IMR-90 (cell line): ENCODE measurements around the gene ARNT2. TPM values are rescaled to one million over a fixed set of nuclear protein-coding genes. Genes with fewer than 3 reads are reported as not detected.
A peak's percentile ranks its signal among the peaks of the same experiment; 100 is the strongest.

ENCODE experiments used
- ATAC-seq: fragments of 200-7000 bp; cut with Tn5 transposase; 2 replicates; pipeline ENCODE4 v1.9.1; 2020; ENCODE audit warnings: low read depth, mild to moderate bottlenecking, moderate library complexity
- BruUV-seq: library from RNA; stranded (reverse); fragments of 400-500 nt; replicated peaks from 2 replicates; lab custom pipeline; 2021; lab: Mats Ljungman, UMichigan
- CTCF ChIA-PET: fragments of 300-600 bp; formaldehyde crosslinking; extraction: SDS; loops from one replicate; lab custom pipeline; 2021; ENCODE audit warnings: antibody characterized with exemption; lab: Yijun Ruan, JAX
- POLR2A ChIA-PET: fragments of 300-600 bp; sonication (Branson Sonifier 250); formaldehyde crosslinking; loops from one replicate; lab custom pipeline; 2022; ENCODE audit warnings: antibody characterized with exemption; ENCODE audit not compliant: unreplicated experiment; lab: Charles Lee
- DNase-seq: peaks from one replicate; pipeline ENCODE4 v3.0.0; 2013
- H2AFZ ChIP-seq: replicated peaks from 2 replicates; pipeline ENCODE3; 2013; ENCODE audit warnings: low read length, mild to moderate bottlenecking; ENCODE audit not compliant: poor library complexity
- H2AK5ac ChIP-seq: 2 replicates; pipeline ENCODE4 v1.6.1; 2013; ENCODE audit warnings: low read depth, low read length, inconsistent platforms
- H2AK9ac ChIP-seq: replicated peaks from 2 replicates; pipeline ENCODE3; 2013; ENCODE audit warnings: mild to moderate bottlenecking, low read depth, low read length, moderate library complexity; ENCODE audit not compliant: poor library complexity
- H2BK120ac ChIP-seq: 2 replicates; pipeline ENCODE4 v1.6.1; 2013; ENCODE audit warnings: low read depth, low read length, inconsistent platforms
- H2BK15ac ChIP-seq: 3 replicates; pipeline ENCODE4 v1.6.1; 2013; ENCODE audit warnings: low read depth, low read length, inconsistent platforms
- H2BK20ac ChIP-seq: 2 replicates; pipeline ENCODE4 v1.6.1; 2013; ENCODE audit warnings: low read depth, mild to moderate bottlenecking, inconsistent platforms, low read length, moderate library complexity
- H2BK5ac ChIP-seq: 2 replicates; pipeline ENCODE4 v1.6.1; 2013; ENCODE audit warnings: mild to moderate bottlenecking, low read depth, low read length, inconsistent platforms; ENCODE audit not compliant: poor library complexity, severe bottlenecking
- H3K14ac ChIP-seq: replicated peaks from 2 replicates; pipeline ENCODE4 v1.6.1; 2013; ENCODE audit warnings: low read depth, low read length, inconsistent platforms
- H3K18ac ChIP-seq: 2 replicates; pipeline ENCODE4 v1.6.1; 2013; ENCODE audit warnings: low read depth, low read length, control low read depth
- H3K23ac ChIP-seq: 2 replicates; pipeline ENCODE4 v1.6.1; 2013; ENCODE audit warnings: low read depth, low read length, inconsistent platforms
- H3K27ac ChIP-seq: 2 replicates; pipeline ENCODE4 v1.5.1; 2013; ENCODE audit warnings: mild to moderate bottlenecking, control low read depth, low read length; ENCODE audit not compliant: insufficient read depth
- H3K27me3 ChIP-seq: 2 replicates; pipeline ENCODE4 v1.6.1; 2013; ENCODE audit warnings: low read length; ENCODE audit not compliant: control insufficient read depth, insufficient read depth
- H3K36me3 ChIP-seq: 2 replicates; pipeline ENCODE4 v1.6.1; 2013; ENCODE audit warnings: low read length, mixed read lengths; ENCODE audit not compliant: control insufficient read depth, insufficient read depth
- H3K4ac ChIP-seq: 2 replicates; pipeline ENCODE4 v1.6.1; 2013; ENCODE audit warnings: low read depth, low read length, inconsistent platforms
- H3K4me1 ChIP-seq: 2 replicates; pipeline ENCODE4 v1.6.1; 2013; ENCODE audit warnings: low read length, mixed read lengths; ENCODE audit not compliant: control insufficient read depth, insufficient read depth
- H3K4me2 ChIP-seq: 2 replicates; pipeline ENCODE4 v1.6.1; 2013; ENCODE audit warnings: low read depth, mild to moderate bottlenecking, control low read depth, low read length, moderate library complexity
- H3K4me3 ChIP-seq: 2 replicates; pipeline ENCODE4 v1.5.1; 2013; ENCODE audit warnings: low read depth, mild to moderate bottlenecking, control low read depth, low read length, moderate library complexity; ENCODE audit not compliant: insufficient read depth
- H3K56ac ChIP-seq: 2 replicates; pipeline ENCODE4 v1.6.1; 2013; ENCODE audit warnings: low read length, inconsistent platforms; ENCODE audit not compliant: insufficient read depth; ENCODE audit errors: extremely low read depth
- H3K79me1 ChIP-seq, 2 experiments: 2 replicates each; pipeline ENCODE4 v1.6.1; 2013; ENCODE audit warnings: low read length in 2 of 2, inconsistent platforms in 1 of 2, low read depth in 1 of 2
- H3K9ac ChIP-seq: 2 replicates; pipeline ENCODE4 v1.6.1; 2013; ENCODE audit warnings: low read depth, low read length, control low read depth
- H3K9me1 ChIP-seq: 2 replicates; pipeline ENCODE4 v1.6.1; 2013; ENCODE audit warnings: low read length, inconsistent platforms; ENCODE audit not compliant: insufficient read depth
- H3K9me3 ChIP-seq: 2 replicates; pipeline ENCODE4 v1.6.1; 2013; ENCODE audit warnings: low read length; ENCODE audit not compliant: control insufficient read depth, insufficient read depth
- H4K20me1 ChIP-seq: 2 replicates; pipeline ENCODE4 v1.6.1; 2013; ENCODE audit warnings: low read length, inconsistent platforms; ENCODE audit not compliant: insufficient read depth
- H4K5ac ChIP-seq: 2 replicates; pipeline ENCODE4 v1.6.1; 2013; ENCODE audit warnings: mild to moderate bottlenecking, low read depth, low read length, control low read depth
- H4K8ac ChIP-seq, 2 experiments: 2 replicates each; pipeline ENCODE4 v1.6.1; 2013; ENCODE audit warnings: low read depth in 2 of 2, low read length in 2 of 2, control low read depth in 1 of 2, inconsistent platforms in 1 of 2
- H4K91ac ChIP-seq: 2 replicates; pipeline ENCODE4 v1.6.1; 2013; ENCODE audit warnings: low read depth, low read length, inconsistent platforms; ENCODE audit not compliant: insufficient read depth
- BHLHE40 ChIP-seq: fragments of 150-350 bp; IDR thresholded peaks from 2 replicates; pipeline ENCODE4 v1.6.1; 2016; ENCODE audit warnings: mild to moderate bottlenecking, low read depth, low read length
- CEBPB ChIP-seq: IDR thresholded peaks from 2 replicates; pipeline ENCODE4 v1.6.1; 2012; ENCODE audit warnings: low read depth, low read length, improper control_type of control experiment
- CHD1 ChIP-seq: IDR thresholded peaks from 2 replicates; pipeline ENCODE4 v1.6.1; 2012; ENCODE audit warnings: low read depth, low read length, improper control_type of control experiment
- FOS ChIP-seq: fragments of 150-350 bp; IDR thresholded peaks from 2 replicates; pipeline ENCODE4 v1.6.1; 2016; ENCODE audit warnings: low read depth, low read length
- MAFK ChIP-seq: IDR thresholded peaks from 2 replicates; pipeline ENCODE4 v1.6.1; 2012; ENCODE audit warnings: low read depth, low read length, improper control_type of control experiment
- MAZ ChIP-seq: IDR thresholded peaks from 2 replicates; pipeline ENCODE4 v1.6.1; 2012; ENCODE audit warnings: low read depth, mild to moderate bottlenecking, low read length, improper control_type of control experiment, moderate library complexity, borderline replicate concordance
- POLR2A ChIP-seq: IDR thresholded peaks from 2 replicates; pipeline ENCODE4 v1.6.1; 2012; ENCODE audit warnings: mild to moderate bottlenecking, low read depth, low read length
- RAD21 ChIP-seq: IDR thresholded peaks from 2 replicates; pipeline ENCODE4 v1.6.1; 2012; ENCODE audit warnings: low read length, improper control_type of control experiment
- RCOR1 ChIP-seq: IDR thresholded peaks from 2 replicates; pipeline ENCODE4 v1.6.1; 2012; ENCODE audit warnings: mild to moderate bottlenecking, low read length, improper control_type of control experiment; ENCODE audit not compliant: insufficient replicate concordance
- RFX5 ChIP-seq: IDR thresholded peaks from 2 replicates; pipeline ENCODE4 v1.8.0; 2012; ENCODE audit warnings: low read depth, mild to moderate bottlenecking, low read length, moderate library complexity
- SMC3 ChIP-seq: fragments of 150-350 bp; IDR thresholded peaks from 2 replicates; pipeline ENCODE4 v1.6.1; 2016; ENCODE audit warnings: low read depth, mild to moderate bottlenecking, antibody characterized with exemption, low read length, moderate library complexity
- WGBS, 2 experiments: methylation state at CpG; one replicate each; pipeline versions ENCODE4 v1.1.5 to v1.1.7; 2013; ENCODE audit warnings: missing lambda C conversion rate in 2 of 2; ENCODE audit not compliant: insufficient read length in 1 of 2; ENCODE audit errors: extremely low coverage in 2 of 2; 5-methylcytosine and 5-hydroxymethylcytosine counted together
- dilution Hi-C: fragments of 300-500 bp; cut with HindIII; formaldehyde crosslinking; loops from one replicate; pipeline ENCODE4 v1.14.3; 2018; ENCODE audit warnings: low sequenced_read_pairs; ENCODE audit not compliant: unreplicated experiment
- in situ Hi-C: fragments of 300-500 bp; cut with MboI; formaldehyde crosslinking; loops from 3 replicates; pipeline ENCODE4 v1.14.3; 2019; ENCODE audit warnings: low sequenced_read_pairs, inconsistent platforms, mixed read lengths
- intact Hi-C: fragments of 100-400 bp; cut with micrococcal nuclease; formaldehyde crosslinking; loops from 2 replicates; pipeline ENCODE4 v1.10.0; 2022
- polyA plus RNA-seq, 3 experiments: library from polyadenylated mRNA; depleted of rRNA; stranded (reverse); fragments of >200 nt; gene quantifications; 2 replicates each; pipeline ENCODE4 v1.2.3, GENCODE V29; 2012; ENCODE audit warnings: low replicate concordance in 1 of 3
- total RNA-seq: library from RNA; depleted of rRNA; stranded (reverse); fragments of >200 nt; gene quantifications from 2 replicates; pipeline ENCODE4 v1.2.3, GENCODE V29; 2012
- TF ChIP-seq, protein P1 (sequence below): conservative IDR thresholded peaks from 2 replicates; pipeline ENCODE4 v1.5.1; 2012; ENCODE audit warnings: mild to moderate bottlenecking, low read depth, low read length, improper control_type of control experiment
- TF ChIP-seq, protein P2 (sequence below): fragments of 150-350 bp; IDR thresholded peaks from 2 replicates; pipeline ENCODE4 v1.6.1; 2017; ENCODE audit warnings: mild to moderate bottlenecking, antibody characterized with exemption, low read length, low read depth

Gene ARNT2
- total and polyA plus RNA-seq, 2 of the 4 experiments (the other 2 are of a cell fraction) = 18.2 to 19.0 TPM

DNA sequence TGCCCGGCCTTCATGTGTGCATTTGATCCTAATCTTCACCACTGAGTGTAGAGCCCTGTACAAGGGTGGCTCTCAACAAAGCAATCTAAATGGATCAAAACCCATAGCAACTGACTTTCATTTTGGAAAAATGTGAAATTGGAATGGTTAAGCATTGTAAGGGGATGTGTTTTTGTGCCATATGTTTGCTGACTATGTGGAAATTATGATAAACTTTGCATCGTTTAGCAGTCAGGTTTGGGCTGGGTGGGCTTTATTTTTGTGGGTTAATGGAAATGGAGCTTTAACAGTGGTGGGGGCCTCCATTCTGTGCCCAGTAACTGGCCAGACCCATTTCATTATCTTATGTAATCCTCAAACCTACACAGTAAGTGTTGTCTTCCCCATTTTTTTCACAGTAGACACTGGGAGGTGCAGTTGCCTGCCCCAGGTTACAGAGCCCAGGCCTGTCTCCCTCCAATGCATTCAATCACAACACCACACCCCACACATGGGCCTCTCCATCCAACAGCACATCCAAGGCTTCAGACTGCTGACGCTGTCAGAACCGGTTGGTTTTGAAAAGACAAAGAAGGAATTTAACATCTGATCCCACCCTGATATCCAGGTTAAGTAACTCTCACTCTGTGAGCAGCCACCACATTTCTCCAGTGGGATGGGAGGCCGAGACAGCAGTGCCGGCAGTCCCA, 154.6 kb downstream of the ARNT2 start (continued):
- no peak for TF ChIP-seq CHD1

DNA sequence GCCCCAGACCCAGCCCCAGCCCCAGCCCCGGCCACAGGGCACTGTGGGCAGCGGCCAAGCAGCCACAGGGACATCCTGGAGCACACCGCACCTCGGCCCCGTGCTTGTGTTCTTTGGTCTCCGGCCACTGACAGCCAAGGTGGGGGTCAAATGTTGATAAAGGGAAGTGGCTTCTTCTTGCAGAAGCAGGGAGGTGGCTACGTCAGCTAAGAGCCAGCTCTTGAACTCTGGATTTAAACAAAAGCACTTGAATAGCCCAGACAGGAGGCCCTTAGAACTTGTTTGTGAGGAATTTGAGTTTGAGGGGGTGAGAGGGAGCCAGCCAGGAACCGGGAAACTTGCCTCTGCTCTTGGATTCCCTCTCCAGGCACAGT, 155.1 kb downstream of the ARNT2 start:
- in situ Hi-C loops (no loop called here), intact Hi-C loops (no loop called here), dilution Hi-C loops (no loop called here)
- H3K4ac ChIP-seq = peak overlapping the region; percentile 68; the same call in 1 of the 2 replicates
- no peak overlapping the region for H3K4me2 ChIP-seq
- H3K27ac ChIP-seq = no peak overlapping the region
- BruUV-seq = no TSS peak
- no peak overlapping the region for H2AK5ac ChIP-seq
- H2BK15ac ChIP-seq = no peak overlapping the region
- ChIA-PET CTCF (no interaction called here), POLR2A (no interaction called here)
- H3K9me3 ChIP-seq = no peaks in the 10 kb centered on the region
- 0 out of 2 replicates have a peak overlapping the region, but pooled peaks have one; percentile 16 for H2BK120ac ChIP-seq
- ATAC-seq (no peak), DNase-seq (no peak)
- H2AK9ac ChIP-seq = no peak overlapping the region
- 0 out of 2 replicates have a peak overlapping the region, but pooled peaks have one; percentile 1 for H4K91ac ChIP-seq
- peaks cover 0 to 3% of the 10 kb centered on the region in 2 experiments; a peak in 1 of 4 replicates for H3K79me1 ChIP-seq
- H3K56ac ChIP-seq = no peak overlapping the region
- no peak overlapping the region for H3K9ac ChIP-seq
- H4K5ac ChIP-seq = no peak overlapping the region
- no peaks in the 10 kb centered on the region for H4K20me1 ChIP-seq
- no peak overlapping the region for H3K14ac ChIP-seq
- H4K8ac ChIP-seq = no peak overlapping the region
- H2AFZ ChIP-seq = no peak overlapping the region
- no peak overlapping the region for H2BK5ac ChIP-seq
- peak overlapping the region; percentile 15; the same call in 1 of the 2 replicates for H2BK20ac ChIP-seq
- peaks cover 46% of the 10 kb centered on the region for H3K36me3 ChIP-seq
- WGBS, 2 experiments = no CpG with 5 or more reads among the region's 8 CpGs
- H3K18ac ChIP-seq = no peak overlapping the region
- no peak overlapping the region for H3K4me3 ChIP-seq
- H3K9me1 ChIP-seq = peaks cover 30% of the 10 kb centered on the region
- H3K4me1 ChIP-seq = peaks cover 5% of the 10 kb centered on the region
- H3K23ac ChIP-seq = no peak overlapping the region
- H3K27me3 ChIP-seq = no peaks in the 10 kb centered on the region
- no peak for TF ChIP-seq RFX5
- TF ChIP-seq RAD21 = no peak
- no peak for TF ChIP-seq RCOR1
- TF ChIP-seq, protein P1, sequence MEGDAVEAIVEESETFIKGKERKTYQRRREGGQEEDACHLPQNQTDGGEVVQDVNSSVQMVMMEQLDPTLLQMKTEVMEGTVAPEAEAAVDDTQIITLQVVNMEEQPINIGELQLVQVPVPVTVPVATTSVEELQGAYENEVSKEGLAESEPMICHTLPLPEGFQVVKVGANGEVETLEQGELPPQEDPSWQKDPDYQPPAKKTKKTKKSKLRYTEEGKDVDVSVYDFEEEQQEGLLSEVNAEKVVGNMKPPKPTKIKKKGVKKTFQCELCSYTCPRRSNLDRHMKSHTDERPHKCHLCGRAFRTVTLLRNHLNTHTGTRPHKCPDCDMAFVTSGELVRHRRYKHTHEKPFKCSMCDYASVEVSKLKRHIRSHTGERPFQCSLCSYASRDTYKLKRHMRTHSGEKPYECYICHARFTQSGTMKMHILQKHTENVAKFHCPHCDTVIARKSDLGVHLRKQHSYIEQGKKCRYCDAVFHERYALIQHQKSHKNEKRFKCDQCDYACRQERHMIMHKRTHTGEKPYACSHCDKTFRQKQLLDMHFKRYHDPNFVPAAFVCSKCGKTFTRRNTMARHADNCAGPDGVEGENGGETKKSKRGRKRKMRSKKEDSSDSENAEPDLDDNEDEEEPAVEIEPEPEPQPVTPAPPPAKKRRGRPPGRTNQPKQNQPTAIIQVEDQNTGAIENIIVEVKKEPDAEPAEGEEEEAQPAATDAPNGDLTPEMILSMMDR = no peak
- TF ChIP-seq BHLHE40 = no peak
- TF ChIP-seq SMC3 = no peak
- no peak for TF ChIP-seq CEBPB
- TF ChIP-seq MAFK = no peak
- TF ChIP-seq CHD1 = no peak
- no peak for TF ChIP-seq POLR2A
- TF ChIP-seq, protein P2, sequence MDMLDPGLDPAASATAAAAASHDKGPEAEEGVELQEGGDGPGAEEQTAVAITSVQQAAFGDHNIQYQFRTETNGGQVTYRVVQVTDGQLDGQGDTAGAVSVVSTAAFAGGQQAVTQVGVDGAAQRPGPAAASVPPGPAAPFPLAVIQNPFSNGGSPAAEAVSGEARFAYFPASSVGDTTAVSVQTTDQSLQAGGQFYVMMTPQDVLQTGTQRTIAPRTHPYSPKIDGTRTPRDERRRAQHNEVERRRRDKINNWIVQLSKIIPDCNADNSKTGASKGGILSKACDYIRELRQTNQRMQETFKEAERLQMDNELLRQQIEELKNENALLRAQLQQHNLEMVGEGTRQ = no peak
- TF ChIP-seq MAZ = no peak
- no peak for TF ChIP-seq FOS
